AG04449 (cell line): ENCODE measurements around the gene SYT3.
A peak's percentile ranks its signal among the peaks of the same experiment; 100 is the strongest.

Experiments used
- CTCF ChIA-PET: fragments of 350-600 bp; formaldehyde crosslinking; extraction: SDS; loops from one replicate; lab custom pipeline; 2021; ENCODE audit warnings: antibody characterized with exemption; lab: Yijun Ruan, JAX
- POLR2A ChIA-PET: fragments of 400-600, 350-600 bp; formaldehyde crosslinking; extraction: SDS; loops from one replicate; lab custom pipeline; 2020; ENCODE audit warnings: antibody characterized with exemption, inconsistent platforms; lab: Yijun Ruan, JAX
- DNase-seq: peaks from one replicate; pipeline ENCODE4 v3.0.0-alpha.2; 2010; ENCODE audit warnings: low read depth, low spot score
- H3K4me3 ChIP-seq: 2 replicates; pipeline ENCODE4 v1.5.1; 2011; ENCODE audit warnings: low read depth, mild to moderate bottlenecking, control low read depth, low read length
- CTCF ChIP-seq: IDR thresholded peaks from one replicate; pipeline ENCODE4 v1.5.1; 2011; ENCODE audit warnings: mild to moderate bottlenecking, moderate library complexity, low read length, control low read depth, inconsistent platforms; ENCODE audit not compliant: insufficient read depth; ENCODE audit errors: missing control alignments

SYT3 gene

GRCh38 chr19:50662651-50663481 is 23.2 kb upstream of the SYT3 start:
- H3K4me3 ChIP-seq = no peak overlapping the region
- ChIA-PET POLR2A (no interaction called here), CTCF (interaction anchor here (0.8 to 1.0 kb wide), 2 partner anchors 9 to 326 kb away, joined by 3 read pairs; no protein-coding TSS in a partner anchor)
- no peak for DNase-seq
- no peak for TF ChIP-seq CTCF

GRCh38 chr19:50661766-50662650 is 22.3 kb upstream of the SYT3 start:
- TF ChIP-seq CTCF = no peak
- DNase-seq = no peak
- H3K4me3 ChIP-seq = no peak overlapping the region
- ChIA-PET POLR2A (interaction anchor here (0.6 kb wide), 1 partner anchor 54 kb away, joined by 5 read pairs; no protein-coding TSS in a partner anchor), CTCF (interaction anchor here (1.0 kb wide), 1 partner anchor 10 kb away, joined by 3 read pairs; no protein-coding TSS in a partner anchor)

GRCh38 chr19:50661023-50661422 is 21.3 kb upstream of the SYT3 start:
- POLR2A ChIA-PET = no interaction called here
- CTCF ChIA-PET = interaction anchor here (1.5 kb wide), 1 partner anchor 9 kb away, joined by 19 read pairs; no protein-coding TSS in a partner anchor

GRCh38 chr19:50660088-50660366 is 20.3 kb upstream of the SYT3 start:
- ChIA-PET POLR2A (no interaction called here), CTCF (interaction anchor here (1.5 kb wide), 1 partner anchor 10 kb away, joined by 19 read pairs; no protein-coding TSS in a partner anchor)
- DNase-seq = no peak
- TF ChIP-seq CTCF = no peak
- no peak overlapping the region for H3K4me3 ChIP-seq

More at GRCh38 chr19:50661023-50661422, 21.3 kb upstream of the SYT3 start:
- no peak for DNase-seq
- no peak for TF ChIP-seq CTCF
- no peak overlapping the region for H3K4me3 ChIP-seq

- CTCF ChIA-PET = interaction anchor here (1.5 kb wide), 1 partner anchor 10 kb away, joined by 19 read pairs; no protein-coding TSS in a partner anchor
- no peak for TF ChIP-seq CTCF
- DNase-seq = no peak
- POLR2A ChIA-PET = no interaction called here
- H3K4me3 ChIP-seq = peak overlapping the region; percentile 33; the same call in 1 of the 2 replicates
Measured at GRCh38 chr19:50659318-50660087, 19.8 kb upstream of the SYT3 start.
